Fibroblast of lung (primary cell): ENCODE results near the gene RAP1GAP2.

Experiments used
- EZH2 ChIP-seq: IDR thresholded peaks from 2 replicates; pipeline ENCODE4 v1.5.1; 2012; ENCODE audit warnings: low read length, control low read depth, mild to moderate bottlenecking; ENCODE audit errors: missing control alignments
- TF ChIP-seq, protein P1 (sequence below), 2 donors: IDR thresholded peaks in 1 of 2; conservative IDR thresholded peaks in 1 of 2; 1 replicate in 1 of 2; 2 replicates in 1 of 2; pipeline ENCODE4 v1.5.1; 2011 to 2012; ENCODE audit warnings: low read length in 2 of 2, control low read depth in 1 of 2, inconsistent platforms in 1 of 2, low read depth in 1 of 2, mild to moderate bottlenecking in 1 of 2

DNA sequence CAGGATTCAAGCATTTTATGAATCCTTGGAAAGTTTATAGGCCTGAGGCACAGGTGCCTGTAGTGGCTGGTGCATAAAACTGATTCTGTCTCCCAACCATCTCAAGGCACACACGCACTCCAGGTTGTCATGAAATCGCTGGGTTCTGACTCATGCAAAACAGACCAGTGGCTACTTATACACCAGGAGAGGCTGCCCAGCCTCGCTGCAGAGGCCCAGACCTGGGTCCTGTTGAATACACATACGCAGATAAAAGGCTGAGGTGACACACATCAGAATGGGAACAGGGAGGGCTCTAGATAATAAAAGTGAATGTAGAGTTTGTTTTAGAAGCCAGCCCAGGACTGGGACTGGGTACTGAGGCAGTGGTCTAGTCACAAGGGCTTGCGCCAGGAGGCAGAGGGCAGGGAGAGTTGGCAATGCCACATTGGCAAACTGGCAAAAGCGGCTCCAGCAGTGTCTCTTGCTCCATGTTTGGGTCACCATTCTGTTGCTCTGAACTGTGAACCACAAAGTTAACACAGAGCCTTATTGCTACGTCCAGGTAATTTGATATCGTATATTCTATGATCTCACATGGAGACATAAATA, 253.6 kb downstream of the RAP1GAP2 start:
- TF ChIP-seq EZH2, result no peak
- TF ChIP-seq, protein P1, sequence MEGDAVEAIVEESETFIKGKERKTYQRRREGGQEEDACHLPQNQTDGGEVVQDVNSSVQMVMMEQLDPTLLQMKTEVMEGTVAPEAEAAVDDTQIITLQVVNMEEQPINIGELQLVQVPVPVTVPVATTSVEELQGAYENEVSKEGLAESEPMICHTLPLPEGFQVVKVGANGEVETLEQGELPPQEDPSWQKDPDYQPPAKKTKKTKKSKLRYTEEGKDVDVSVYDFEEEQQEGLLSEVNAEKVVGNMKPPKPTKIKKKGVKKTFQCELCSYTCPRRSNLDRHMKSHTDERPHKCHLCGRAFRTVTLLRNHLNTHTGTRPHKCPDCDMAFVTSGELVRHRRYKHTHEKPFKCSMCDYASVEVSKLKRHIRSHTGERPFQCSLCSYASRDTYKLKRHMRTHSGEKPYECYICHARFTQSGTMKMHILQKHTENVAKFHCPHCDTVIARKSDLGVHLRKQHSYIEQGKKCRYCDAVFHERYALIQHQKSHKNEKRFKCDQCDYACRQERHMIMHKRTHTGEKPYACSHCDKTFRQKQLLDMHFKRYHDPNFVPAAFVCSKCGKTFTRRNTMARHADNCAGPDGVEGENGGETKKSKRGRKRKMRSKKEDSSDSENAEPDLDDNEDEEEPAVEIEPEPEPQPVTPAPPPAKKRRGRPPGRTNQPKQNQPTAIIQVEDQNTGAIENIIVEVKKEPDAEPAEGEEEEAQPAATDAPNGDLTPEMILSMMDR (conservative IDR thresholded peaks at IDR 0.05 in 1 of 2, IDR thresholded peaks at IDR 0.05 in 1 of 2; ENCODE audit: low read depth in 1 of 2, low read length in 2 of 2), result no peak
